ENCODE data around the gene SPINK1.
"Not testable (repeated sequence)": the region's sequence is repeated elsewhere in the genome, so short reads cannot be mapped to it uniquely, and the experiment has no call there.

SPINK1 gene

GRCh38 chr5:147803161-147803560 is 28.3 kb downstream of the SPINK1 start:
- not testable (repeated sequence) for DNase-seq

- no peak for DNase-seq
These were observed 30.0 kb downstream of the SPINK1 start for GRCh38 chr5:147801461-147801860.

DNA sequence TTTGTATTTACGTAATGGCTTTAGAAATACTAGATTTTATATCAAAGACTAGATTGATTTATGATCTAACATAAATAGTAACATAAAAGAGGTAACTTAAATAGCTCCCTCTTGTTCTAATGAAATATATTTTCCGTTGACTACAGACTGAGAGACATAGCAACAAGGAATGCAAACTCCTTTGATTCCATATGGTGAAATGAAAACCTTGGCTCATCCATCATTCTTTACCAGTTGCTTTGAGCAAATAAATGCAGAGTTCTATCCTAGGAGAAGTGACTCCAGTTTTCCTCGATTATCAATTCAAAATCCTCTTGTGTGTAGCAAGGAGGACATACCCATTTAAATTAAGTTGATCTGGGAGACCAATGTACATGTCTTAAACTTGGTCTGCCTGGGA is 31.0 kb downstream of the SPINK1 start:
- no peak for DNase-seq

GRCh38 chr5:147796556-147797308 is 34.7 kb downstream of the SPINK1 start:
- no peak for DNase-seq

DNA sequence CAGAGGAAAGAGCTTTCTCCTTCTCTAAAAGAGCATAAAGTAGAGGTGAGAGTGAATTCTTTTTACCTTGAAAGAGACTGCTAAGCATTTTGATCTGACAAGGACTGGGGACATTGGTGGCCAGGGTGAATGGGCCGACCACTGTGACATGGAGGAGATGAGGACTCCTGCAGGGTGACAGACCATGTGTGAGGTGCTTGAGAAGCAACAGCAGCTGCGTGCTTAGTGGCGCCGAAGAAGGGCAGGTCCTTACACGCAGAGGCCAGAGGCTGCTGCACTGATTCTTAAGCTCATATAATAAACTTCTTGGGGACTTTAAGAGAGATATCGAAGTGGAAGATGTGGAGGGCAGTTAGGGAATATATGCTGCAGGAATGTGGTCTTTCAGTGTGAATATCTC is 40.3 kb downstream of the SPINK1 start:
- no peak for DNase-seq

GRCh38 chr5:147789820-147790219 is 41.7 kb downstream of the SPINK1 start:
- no peak for DNase-seq

DNA sequence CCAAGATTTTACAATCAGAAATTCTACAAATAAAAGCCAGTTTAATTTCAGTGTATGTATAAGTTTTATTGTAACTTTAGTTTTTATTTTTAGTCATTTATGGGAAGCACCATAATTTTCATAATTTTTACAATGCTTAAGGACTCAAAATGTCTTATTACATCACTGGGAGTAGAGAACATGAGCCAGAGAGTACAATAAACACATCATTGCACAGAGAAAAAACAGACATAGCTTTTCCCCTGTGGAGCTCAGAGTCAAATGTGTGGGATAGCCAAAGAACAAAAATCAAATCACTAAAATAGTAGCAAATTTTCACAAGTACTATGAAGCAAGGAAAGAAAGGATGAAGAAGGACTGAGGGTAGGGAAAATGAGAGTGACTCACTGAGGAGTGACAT is 43.4 kb downstream of the SPINK1 start:
- no peak for DNase-seq

DNA sequence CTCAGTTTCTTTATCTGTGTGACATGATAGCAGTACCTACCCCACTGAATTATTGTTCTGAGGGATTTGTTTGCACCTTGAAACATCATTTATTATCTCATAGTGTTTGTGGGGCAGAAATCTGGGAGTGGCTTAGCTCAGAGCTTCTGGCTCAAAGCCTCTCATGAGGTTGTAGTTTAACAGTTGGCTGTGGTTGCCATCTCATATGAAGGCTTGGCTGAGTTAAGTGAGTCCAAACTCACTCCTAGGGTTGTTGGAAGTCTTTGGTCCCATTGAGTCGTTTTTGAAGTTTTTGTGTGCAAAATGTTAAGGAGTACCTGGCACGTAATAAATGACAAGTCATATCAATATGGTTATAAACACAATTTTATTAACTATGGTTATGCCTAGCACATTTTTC is 45.3 kb downstream of the SPINK1 start:
- no peak for DNase-seq

GRCh38 chr5:147784146-147784987 is 47.1 kb downstream of the SPINK1 start:
- DNase-seq: no peak

GRCh38 chr5:147782110-147783028 is 49.1 kb downstream of the SPINK1 start, which contains the start of gene JAKMIP2:
Gene JAKMIP2 (minus strand): TSS chr5:147782728. CDS start chr5:147671806, 110,922 bp downstream.
- peak; percentile 81 to 83 for DNase-seq

GRCh38 chr5:147780924-147781573 is 50.4 kb downstream of the SPINK1 start:
- DNase-seq: no peak

GRCh38 chr5:147779694-147780093 is 51.8 kb downstream of the SPINK1 start:
- DNase-seq: no peak

- DNase-seq: no peak
These were observed 54.5 kb downstream of the SPINK1 start for GRCh38 chr5:147776989-147777388.

All from activated CD4-positive, alpha-beta T cell treated with anti-CD3 and anti-CD28 coated beads, Interleukin-2, amount 50 U/mL, for 4 hours (primary cell).